ENCODE results near the gene RAD21L1.
A peak's percentile ranks its signal among the peaks of the same experiment; 100 is the strongest.

The RAD21L1 gene

GRCh38 chr20:1225783-1226654 lies at the start of gene RAD21L1:
Gene RAD21L1 (plus strand): TSS chr20:1226044. CDS start chr20:1228454, 2,410 bp downstream.
- TF ChIP-seq RAD21 (IDR thresholded peaks at IDR 0.05; ENCODE audit: low read depth), result no peak
- TF ChIP-seq TEAD4 (IDR thresholded peaks at IDR 0.05), result no peak
- peak; percentile 86 for TF ChIP-seq MAX (IDR thresholded peaks at IDR 0.05)

- TF ChIP-seq RAD21 (IDR thresholded peaks at IDR 0.05; ENCODE audit: low read depth) (peak; percentile 26; the same call in 1 of the 2 replicates), TEAD4 (IDR thresholded peaks at IDR 0.05) (no peak)
These were observed 48.2 kb upstream of the RAD21L1 start for GRCh38 chr20:1177680-1178079.

GRCh38 chr20:1178103-1178502 lies 47.7 kb upstream of the RAD21L1 start:
- no peak for TF ChIP-seq FOXM1 (IDR thresholded peaks at IDR 0.05; ENCODE audit: borderline replicate concordance, low read depth)
- no peak for TF ChIP-seq EGR1 (IDR thresholded peaks at IDR 0.05)
- TF ChIP-seq EP300 (IDR thresholded peaks at IDR 0.05; ENCODE audit: borderline replicate concordance), result no peak
- TF ChIP-seq TAF1 (IDR thresholded peaks at IDR 0.05; ENCODE audit: low read depth), result no peak
- no peak for TF ChIP-seq RAD21 (IDR thresholded peaks at IDR 0.05; ENCODE audit: low read depth)
- no peak for TF ChIP-seq USF1 (IDR thresholded peaks at IDR 0.05)
- TF ChIP-seq YY1 (IDR thresholded peaks at IDR 0.05; ENCODE audit: low read depth), result no peak
- TF ChIP-seq MAX (IDR thresholded peaks at IDR 0.05), result no peak
- no peak for TF ChIP-seq TEAD4 (IDR thresholded peaks at IDR 0.05)
- TF ChIP-seq REST (IDR thresholded peaks at IDR 0.05; ENCODE audit: low read depth), result no peak
- no peak for TF ChIP-seq TCF12 (IDR thresholded peaks at IDR 0.05; ENCODE audit: low read depth)
- no peak for TF ChIP-seq NFIC (IDR thresholded peaks at IDR 0.05)
- no peak for TF ChIP-seq CEBPB (IDR thresholded peaks at IDR 0.05)
- TF ChIP-seq ZBTB7A (IDR thresholded peaks at IDR 0.05; ENCODE audit: low read depth), result no peak
- no peak for TF ChIP-seq CREB1 (IDR thresholded peaks at IDR 0.05; ENCODE audit: low read depth)

GRCh38 chr20:1178623-1179022 lies 47.2 kb upstream of the RAD21L1 start:
- TF ChIP-seq RAD21 (IDR thresholded peaks at IDR 0.05; ENCODE audit: low read depth) (no peak), TAF1 (IDR thresholded peaks at IDR 0.05; ENCODE audit: low read depth) (no peak), CREB1 (IDR thresholded peaks at IDR 0.05; ENCODE audit: low read depth) (no peak), YY1 (IDR thresholded peaks at IDR 0.05; ENCODE audit: low read depth) (no peak), CEBPB (IDR thresholded peaks at IDR 0.05) (no peak), EGR1 (IDR thresholded peaks at IDR 0.05) (no peak), TEAD4 (IDR thresholded peaks at IDR 0.05) (no peak), FOXM1 (IDR thresholded peaks at IDR 0.05; ENCODE audit: borderline replicate concordance, low read depth) (no peak), TCF12 (IDR thresholded peaks at IDR 0.05; ENCODE audit: low read depth) (no peak), ZBTB7A (IDR thresholded peaks at IDR 0.05; ENCODE audit: low read depth) (no peak), EP300 (IDR thresholded peaks at IDR 0.05; ENCODE audit: borderline replicate concordance) (no peak), NFIC (IDR thresholded peaks at IDR 0.05) (no peak), USF1 (IDR thresholded peaks at IDR 0.05) (no peak), MAX (IDR thresholded peaks at IDR 0.05) (no peak), REST (IDR thresholded peaks at IDR 0.05; ENCODE audit: low read depth) (no peak)

GRCh38 chr20:1180949-1181348 lies 44.9 kb upstream of the RAD21L1 start:
- TF ChIP-seq TAF1 (IDR thresholded peaks at IDR 0.05; ENCODE audit: low read depth), result no peak

GRCh38 chr20:1182106-1182505 lies 43.7 kb upstream of the RAD21L1 start:
- TF ChIP-seq MAX (IDR thresholded peaks at IDR 0.05), result no peak

All from Ishikawa (cell line).